Large intestine (tissue), 3 donors: ENCODE data around the gene CAMK2D. TPM values are rescaled to one million over a fixed set of nuclear protein-coding genes. Genes with fewer than 3 reads are reported as not detected.

Experiments
- DNase-seq, 2 donors: peaks; one replicate each; pipeline versions ENCODE4 v3.0.0 to v3.0.0-alpha.2; 2013
- H3K27ac ChIP-seq: one replicate; pipeline ENCODE4 v1.5.1; 2013; ENCODE audit warnings: low read length
- H3K27me3 ChIP-seq: 2 replicates; pipeline ENCODE4 v1.6.1; 2013; ENCODE audit warnings: low read length; ENCODE audit not compliant: control insufficient read depth, insufficient read depth
- H3K36me3 ChIP-seq: 2 replicates; pipeline ENCODE4 v1.6.1; 2013; ENCODE audit warnings: low read length; ENCODE audit not compliant: control insufficient read depth, insufficient read depth
- H3K4me1 ChIP-seq: one replicate; pipeline ENCODE4 v1.6.1; 2013; ENCODE audit warnings: low read length; ENCODE audit not compliant: control insufficient read depth, insufficient read depth
- H3K4me3 ChIP-seq: one replicate; pipeline ENCODE4 v1.5.1; 2013; ENCODE audit warnings: low read length
- H3K9me3 ChIP-seq: one replicate; pipeline ENCODE4 v1.6.1; 2013; ENCODE audit warnings: mild to moderate bottlenecking, low read depth, low read length, moderate library complexity; ENCODE audit not compliant: control insufficient read depth
- WGBS: methylation state at CpG from one replicate; pipeline ENCODE4 v1.1.5; 2013; ENCODE audit warnings: low lambda C conversion rate; ENCODE audit not compliant: insufficient coverage; 5-methylcytosine and 5-hydroxymethylcytosine counted together
- polyA plus RNA-seq: library from polyadenylated mRNA; unstranded; fragments of 120-200 nt; gene quantifications from one replicate; pipeline ENCODE4 v1.2.1, GENCODE V29; 2013

CAMK2D gene
- polyA plus RNA-seq, 1 donor = 67.7 TPM

- WGBS = 0% methylated on average over 1 of the region's 2 CpGs
- no peak overlapping the region for H3K27ac ChIP-seq
- H3K36me3 ChIP-seq = peaks cover 27% of the 10 kb centered on the region
- DNase-seq = no peak
- no peaks in the 10 kb centered on the region for H3K4me1 ChIP-seq
- no peaks in the 10 kb centered on the region for H3K27me3 ChIP-seq
- H3K9me3 ChIP-seq = peaks cover 3% of the 10 kb centered on the region
- no peak overlapping the region for H3K4me3 ChIP-seq
These were observed 264.8 kb downstream of the CAMK2D start for GRCh38 chr4:113496698-113497097.

GRCh38 chr4:113495790-113496189, 265.7 kb downstream of the CAMK2D start:
- no peaks in the 10 kb centered on the region for H3K4me1 ChIP-seq
- peaks cover 3% of the 10 kb centered on the region for H3K9me3 ChIP-seq
- H3K27me3 ChIP-seq = no peaks in the 10 kb centered on the region
- H3K36me3 ChIP-seq = peaks cover 27% of the 10 kb centered on the region
- no peak for DNase-seq
- H3K27ac ChIP-seq = no peak overlapping the region
- H3K4me3 ChIP-seq = no peak overlapping the region
- 100% methylated on average over 1 of the region's 6 CpGs for WGBS

- no CpG with 5 or more reads among the region's 6 CpGs for WGBS
- peaks cover 4% of the 10 kb centered on the region for H3K36me3 ChIP-seq
These were observed 278.4 kb downstream of the CAMK2D start for GRCh38 chr4:113483131-113483530.

DNA sequence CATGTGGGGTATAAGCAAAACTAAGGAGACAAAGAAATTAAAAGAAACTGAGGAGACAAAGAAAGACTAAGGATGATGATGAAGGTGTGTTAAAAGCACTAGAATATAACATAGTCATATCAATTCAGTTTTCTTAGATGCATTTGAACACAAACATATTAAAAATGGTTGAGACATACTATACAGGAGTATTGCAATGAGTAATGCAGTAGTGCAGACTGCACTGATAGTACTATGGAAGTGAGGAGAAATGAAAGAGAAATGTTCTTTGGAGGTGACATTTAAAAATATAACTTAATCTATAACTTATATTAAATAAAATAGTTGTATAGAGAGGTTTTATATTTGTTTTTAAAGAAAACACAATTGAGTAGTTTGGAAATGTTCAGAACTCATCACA, 279.2 kb downstream of the CAMK2D start:
- Histone ChIP-seq H3K36me3 (peaks cover 4% of the 10 kb centered on the region), H3K27me3 (no peaks in the 10 kb centered on the region), H3K4me1 (no peaks in the 10 kb centered on the region), H3K4me3 (no peak overlapping the region), H3K27ac (no peak overlapping the region), H3K9me3 (peaks cover 3% of the 10 kb centered on the region)
- DNase-seq = no peak

More at GRCh38 chr4:113483131-113483530, 278.4 kb downstream of the CAMK2D start:
- no peak overlapping the region for H3K4me3 ChIP-seq
- no peak for DNase-seq
- no peak overlapping the region for H3K27ac ChIP-seq
- H3K9me3 ChIP-seq = no peaks in the 10 kb centered on the region
- no peaks in the 10 kb centered on the region for H3K4me1 ChIP-seq
- H3K27me3 ChIP-seq = no peaks in the 10 kb centered on the region

DNA sequence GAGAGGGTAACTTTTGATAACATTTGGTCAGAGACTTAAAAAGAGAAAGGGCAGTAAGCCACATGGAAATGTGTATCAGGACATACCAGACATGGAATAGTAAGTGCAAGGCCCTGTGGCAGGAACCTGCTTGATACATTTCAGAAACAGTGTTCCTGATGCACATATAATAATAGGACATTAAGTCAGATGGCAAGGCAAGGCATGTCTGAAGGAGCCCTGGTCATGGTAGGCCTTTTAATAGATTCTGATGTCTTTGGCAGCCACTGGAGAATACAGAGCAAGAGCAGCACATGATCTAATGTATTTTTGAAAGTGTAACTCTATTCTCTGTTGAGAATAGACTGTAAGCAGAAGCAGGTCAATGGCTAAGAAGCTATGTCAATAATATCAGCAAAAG, 279.7 kb downstream of the CAMK2D start:
- Histone ChIP-seq H3K4me3 (no peak overlapping the region), H3K9me3 (peaks cover 8% of the 10 kb centered on the region), H3K4me1 (no peaks in the 10 kb centered on the region), H3K27ac (no peak overlapping the region), H3K27me3 (no peaks in the 10 kb centered on the region), H3K36me3 (peaks cover 7% of the 10 kb centered on the region)
- DNase-seq = no peak

- Histone ChIP-seq H3K36me3 (peaks cover 7% of the 10 kb centered on the region), H3K9me3 (peaks cover 11% of the 10 kb centered on the region), H3K27ac (no peak overlapping the region), H3K4me1 (no peaks in the 10 kb centered on the region), H3K27me3 (no peaks in the 10 kb centered on the region), H3K4me3 (no peak overlapping the region)
- DNase-seq = no peak
- no CpG with 5 or more reads among the region's 12 CpGs for WGBS
These were observed 281.4 kb downstream of the CAMK2D start for GRCh38 chr4:113480109-113480508.

DNA sequence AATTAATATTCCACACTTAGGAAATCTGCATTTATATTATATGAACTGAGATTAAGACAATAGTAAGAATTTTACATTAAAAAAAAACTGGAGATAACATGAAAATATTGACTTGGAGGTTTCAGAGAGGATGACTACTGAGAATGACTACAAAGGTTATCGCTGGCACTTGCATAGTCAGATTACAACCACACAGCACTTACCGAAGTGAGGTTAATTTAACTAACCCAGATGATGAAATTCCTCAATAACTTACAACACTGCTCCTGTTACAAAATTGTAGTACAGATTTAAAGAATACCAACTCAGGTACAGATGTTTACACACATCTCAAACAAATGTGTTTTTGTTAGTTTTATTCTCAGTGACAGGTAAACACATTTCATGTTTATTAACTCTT, 283.5 kb downstream of the CAMK2D start:
- peaks cover 7% of the 10 kb centered on the region for H3K36me3 ChIP-seq
- H3K4me1 ChIP-seq = no peaks in the 10 kb centered on the region
- WGBS = 80% methylated on average over 2 of the region's 2 CpGs
- no peaks in the 10 kb centered on the region for H3K27me3 ChIP-seq
- no peak overlapping the region for H3K4me3 ChIP-seq
- H3K27ac ChIP-seq = no peak overlapping the region
- no peak for DNase-seq
- peaks cover 11% of the 10 kb centered on the region for H3K9me3 ChIP-seq

DNA sequence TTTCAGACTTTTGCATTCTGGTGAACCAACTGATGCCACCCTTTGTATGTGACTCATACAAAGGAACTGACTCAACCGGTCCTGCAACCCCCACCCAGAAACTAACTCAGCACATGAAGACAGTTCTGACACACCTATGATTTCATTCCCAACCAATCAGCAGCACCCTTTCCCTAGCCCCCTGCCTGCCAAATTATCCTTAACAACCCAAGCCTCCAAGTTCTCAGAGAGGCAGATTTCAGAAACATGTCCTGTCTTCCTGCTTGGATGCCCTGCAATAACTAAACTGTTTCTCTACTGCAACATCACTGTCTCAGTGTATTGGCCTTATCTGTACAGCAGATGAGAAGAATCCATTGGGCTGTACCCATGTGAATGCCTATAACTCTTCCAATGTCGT, 284.7 kb downstream of the CAMK2D start:
- Histone ChIP-seq H3K27me3 (no peaks in the 10 kb centered on the region), H3K4me1 (no peaks in the 10 kb centered on the region), H3K36me3 (peaks cover 7% of the 10 kb centered on the region), H3K9me3 (peaks cover 11% of the 10 kb centered on the region), H3K4me3 (no peak overlapping the region), H3K27ac (no peak overlapping the region)
- DNase-seq = no peak
- WGBS = no CpG with 5 or more reads among the region's 2 CpGs

- Histone ChIP-seq H3K36me3 (peaks cover 4% of the 10 kb centered on the region), H3K4me3 (no peak overlapping the region), H3K27me3 (no peaks in the 10 kb centered on the region), H3K9me3 (peaks cover 11% of the 10 kb centered on the region), H3K4me1 (peaks cover 12% of the 10 kb centered on the region), H3K27ac (no peak overlapping the region)
- DNase-seq = no peak
These were observed 287.5 kb downstream of the CAMK2D start for GRCh38 chr4:113474017-113474416.

- Histone ChIP-seq H3K4me3 (no peak overlapping the region), H3K27ac (no peak overlapping the region), H3K4me1 (peaks cover 18% of the 10 kb centered on the region), H3K27me3 (no peaks in the 10 kb centered on the region), H3K36me3 (peaks cover 4% of the 10 kb centered on the region), H3K9me3 (peaks cover 11% of the 10 kb centered on the region)
- DNase-seq = no peak
- WGBS = no CpG with 5 or more reads among the region's 1 CpG
These were observed 288.7 kb downstream of the CAMK2D start for GRCh38 chr4:113472864-113473263.

- Histone ChIP-seq H3K27ac (no peak overlapping the region), H3K36me3 (no peaks in the 10 kb centered on the region), H3K4me1 (peaks cover 18% of the 10 kb centered on the region), H3K27me3 (no peaks in the 10 kb centered on the region), H3K4me3 (no peak overlapping the region), H3K9me3 (no peaks in the 10 kb centered on the region)
- no peak for DNase-seq
- WGBS = 100% methylated on average over 2 of the region's 4 CpGs
These were observed 290.2 kb downstream of the CAMK2D start for GRCh38 chr4:113471146-113471860.
